Right atrium auricular region (tissue), 2 donors: Measurements from ENCODE around the gene CAVIN1. TPM values are rescaled to one million over a fixed set of nuclear protein-coding genes. Genes with fewer than 3 reads are reported as not detected.
"Not testable (repeated sequence)": the region's sequence is repeated elsewhere in the genome, so short reads cannot be mapped to it uniquely, and the experiment has no call there.

Experiments used
- DNase-seq: peaks from one replicate; pipeline ENCODE4 v3.0.0-alpha.2; 2019; ENCODE audit warnings: low spot score
- H3K27ac ChIP-seq, 2 donors: fragments of 200-600 bp; sonication (generic); 1 replicate in 1 of 2; 2 replicates in 1 of 2; pipeline ENCODE4 v1.5.1; 2016 to 2019
- H3K27me3 ChIP-seq, 2 donors: fragments of 200-600 bp; sonication (generic); one replicate each; pipeline versions ENCODE4 v1.5.1 to v1.6.0; 2017 to 2019
- H3K36me3 ChIP-seq: fragments of 200-600 bp; sonication (generic); one replicate; pipeline ENCODE4 v1.5.1; 2016
- H3K4me1 ChIP-seq, 2 donors: fragments of 200-600 bp; sonication (generic); one replicate each; pipeline versions ENCODE4 v1.5.1 to v1.6.0; 2017 to 2019
- H3K4me3 ChIP-seq, 2 donors: fragments of 200-600 bp; sonication (generic); 1 replicate in 1 of 2; 2 replicates in 1 of 2; pipeline ENCODE4 v1.5.1; 2017 to 2019; ENCODE audit warnings: mild to moderate bottlenecking in 1 of 2, moderate library complexity in 1 of 2
- H3K9me3 ChIP-seq, 2 donors: fragments of 200-600 bp; sonication (generic); one replicate each; pipeline ENCODE4 v1.5.1; 2019
- total RNA-seq, 2 donors: library from RNA; depleted of rRNA; stranded (reverse); fragments of >200 nt; gene quantifications; one replicate each; pipeline ENCODE4 v1.1.0, GENCODE V29; 2016
- TF ChIP-seq, protein P1 (sequence below), 2 donors: fragments of 200-600 bp; sonication (generic); IDR thresholded peaks; one replicate each; pipeline ENCODE4 v1.5.1; 2019; ENCODE audit warnings: antibody characterized with exemption in 2 of 2

CAVIN1 gene
- total RNA-seq, 2 donors from 2014 or later, result 202 to 348 TPM

DNA sequence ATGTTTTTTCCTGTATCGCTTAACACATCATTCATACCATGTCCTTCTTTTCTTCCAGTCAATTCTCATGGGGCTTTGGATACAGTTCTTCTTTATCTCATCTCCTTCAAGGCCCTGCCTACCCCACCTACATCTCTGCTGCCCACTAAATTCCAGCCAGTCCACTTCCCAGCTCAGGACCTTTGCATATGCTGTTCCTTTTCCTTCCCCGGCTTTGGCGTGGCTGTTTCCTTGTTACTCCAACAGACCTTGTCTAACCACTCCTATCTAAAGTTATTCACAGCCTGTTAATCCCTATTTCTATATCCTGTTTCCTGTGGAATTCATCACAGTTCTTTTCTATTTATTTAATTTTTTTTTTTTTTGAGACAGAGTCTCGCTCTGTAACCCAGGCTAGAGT is 28.2 kb downstream of the CAVIN1 start:
- H3K27ac ChIP-seq, result no peak overlapping the region
- H3K36me3 ChIP-seq, result no peaks in the 10 kb centered on the region
- no peaks in the 10 kb centered on the region for H3K27me3 ChIP-seq
- no peaks in the 10 kb centered on the region for H3K9me3 ChIP-seq
- H3K4me1 ChIP-seq, result peaks cover 0 to 11% of the 10 kb centered on the region in 2 donors
- TF ChIP-seq, protein P1, sequence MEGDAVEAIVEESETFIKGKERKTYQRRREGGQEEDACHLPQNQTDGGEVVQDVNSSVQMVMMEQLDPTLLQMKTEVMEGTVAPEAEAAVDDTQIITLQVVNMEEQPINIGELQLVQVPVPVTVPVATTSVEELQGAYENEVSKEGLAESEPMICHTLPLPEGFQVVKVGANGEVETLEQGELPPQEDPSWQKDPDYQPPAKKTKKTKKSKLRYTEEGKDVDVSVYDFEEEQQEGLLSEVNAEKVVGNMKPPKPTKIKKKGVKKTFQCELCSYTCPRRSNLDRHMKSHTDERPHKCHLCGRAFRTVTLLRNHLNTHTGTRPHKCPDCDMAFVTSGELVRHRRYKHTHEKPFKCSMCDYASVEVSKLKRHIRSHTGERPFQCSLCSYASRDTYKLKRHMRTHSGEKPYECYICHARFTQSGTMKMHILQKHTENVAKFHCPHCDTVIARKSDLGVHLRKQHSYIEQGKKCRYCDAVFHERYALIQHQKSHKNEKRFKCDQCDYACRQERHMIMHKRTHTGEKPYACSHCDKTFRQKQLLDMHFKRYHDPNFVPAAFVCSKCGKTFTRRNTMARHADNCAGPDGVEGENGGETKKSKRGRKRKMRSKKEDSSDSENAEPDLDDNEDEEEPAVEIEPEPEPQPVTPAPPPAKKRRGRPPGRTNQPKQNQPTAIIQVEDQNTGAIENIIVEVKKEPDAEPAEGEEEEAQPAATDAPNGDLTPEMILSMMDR (IDR thresholded peaks at IDR 0.05), result no peak
- DNase-seq, result no peak
- no peak overlapping the region for H3K4me3 ChIP-seq

DNA sequence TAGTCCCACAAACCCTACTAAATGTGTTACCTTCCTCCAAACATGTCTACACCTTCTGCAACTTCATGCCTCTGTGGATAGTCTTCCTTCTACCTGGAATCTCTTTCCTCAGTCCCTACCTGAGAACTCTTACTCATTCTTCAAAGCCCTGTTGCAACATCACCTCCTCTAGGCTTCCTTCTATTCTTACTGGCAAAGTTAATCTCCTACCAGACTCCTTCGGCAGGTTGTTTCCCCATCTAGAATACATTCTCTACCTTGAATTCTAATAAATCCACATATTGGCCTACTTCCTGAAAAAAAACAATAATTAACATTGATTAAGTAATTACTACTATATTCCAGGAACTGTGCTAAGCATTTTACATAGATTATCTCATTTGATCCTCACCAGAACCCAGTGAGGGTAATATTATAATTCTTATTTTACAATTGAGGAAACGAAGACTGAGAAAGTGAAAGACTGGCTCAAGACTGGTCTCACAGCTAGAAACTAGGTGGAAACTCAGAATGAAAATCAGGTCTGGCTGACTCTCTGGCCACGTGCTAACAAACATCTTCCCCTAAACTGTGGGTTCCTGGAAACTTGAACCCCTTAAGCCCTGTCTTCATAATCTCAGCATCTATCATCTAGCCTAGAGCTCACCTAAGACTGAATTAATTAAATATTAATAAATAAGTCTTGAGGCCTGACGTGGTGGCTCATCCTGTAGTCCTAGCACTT is 30.2 kb downstream of the CAVIN1 start:
- no peak overlapping the region for H3K27ac ChIP-seq

DNA sequence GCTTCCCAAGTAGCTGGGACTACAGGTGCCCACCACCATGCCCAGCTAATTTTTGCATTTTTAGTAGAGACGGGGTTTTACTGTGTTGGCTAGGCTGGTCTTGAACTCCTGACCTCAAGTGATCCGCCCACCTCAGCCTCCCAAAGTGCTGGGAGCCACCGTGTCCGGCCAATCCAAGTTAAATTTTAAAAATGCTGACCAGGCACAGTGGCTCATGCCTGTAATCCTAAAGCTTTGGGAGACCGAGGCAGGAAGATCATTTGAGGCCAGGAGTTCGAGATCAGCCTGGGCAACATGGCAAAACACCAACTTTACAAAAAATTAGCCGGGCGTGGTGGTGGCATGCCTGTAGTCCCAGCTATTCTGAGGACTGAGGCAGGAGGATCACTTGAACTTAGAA is 31.6 kb downstream of the CAVIN1 start:
- H3K4me3 ChIP-seq, DNase-seq, H3K27me3 ChIP-seq, H3K9me3 ChIP-seq, H3K36me3 ChIP-seq, H3K27ac ChIP-seq: not testable (repeated sequence)
- peaks cover 0 to 18% of the 10 kb centered on the region in 2 donors for H3K4me1 ChIP-seq

More for the DNA sequence above, 30.2 kb downstream of the CAVIN1 start:
- Histone ChIP-seq H3K9me3 (no peaks in the 10 kb centered on the region), H3K27me3 (no peaks in the 10 kb centered on the region), H3K36me3 (peaks cover 2% of the 10 kb centered on the region), H3K4me1 (peaks cover 0 to 10% of the 10 kb centered on the region in 2 donors), H3K4me3 (no peak overlapping the region)
- DNase-seq, result no peak
- TF ChIP-seq, protein P1 (IDR thresholded peaks at IDR 0.05), result no peak

DNA sequence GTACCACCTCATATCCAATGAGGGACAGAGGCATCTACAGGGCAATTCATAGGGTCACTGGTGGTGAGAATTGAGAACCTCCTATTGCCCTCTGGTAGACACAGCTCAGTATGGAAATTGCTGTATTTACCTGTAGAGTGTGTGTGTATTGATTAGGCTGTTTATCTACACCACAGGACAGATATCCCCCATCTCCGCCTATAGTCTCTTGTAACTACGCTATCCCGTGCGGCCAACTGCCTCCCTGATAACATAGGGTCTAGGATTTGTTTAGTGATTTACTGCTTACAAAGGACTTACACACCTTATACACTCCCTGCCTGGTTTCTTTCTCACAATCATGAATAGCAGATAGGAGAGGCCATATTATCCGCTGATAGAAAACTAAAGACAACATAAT is 33.2 kb downstream of the CAVIN1 start:
- peaks cover 0 to 33% of the 10 kb centered on the region in 2 donors for H3K4me1 ChIP-seq
- peak overlapping the region; percentile 92 for H3K27ac ChIP-seq
- TF ChIP-seq, protein P1 (IDR thresholded peaks at IDR 0.05), result no peak
- no peaks in the 10 kb centered on the region for H3K9me3 ChIP-seq
- H3K27me3 ChIP-seq, result no peaks in the 10 kb centered on the region
- no peak overlapping the region for H3K4me3 ChIP-seq
- no peak for DNase-seq
- H3K36me3 ChIP-seq, result peaks cover 4% of the 10 kb centered on the region

DNA sequence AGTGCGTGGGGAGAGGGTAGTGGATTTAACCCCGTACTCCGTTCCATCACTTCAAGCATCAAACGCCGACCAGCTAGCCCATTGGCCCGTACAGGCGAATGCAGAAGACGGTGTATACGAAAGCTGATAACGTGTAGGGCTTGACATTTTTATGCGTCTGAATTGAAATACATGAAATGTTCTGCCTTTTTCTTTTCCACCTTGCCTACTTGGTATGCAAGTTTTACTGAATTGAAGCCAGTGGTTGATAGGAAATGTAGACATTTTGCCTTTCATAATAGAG is 34.0 kb downstream of the CAVIN1 start:
- DNase-seq, result no peak
- H3K9me3 ChIP-seq, result no peaks in the 10 kb centered on the region
- TF ChIP-seq, protein P1 (IDR thresholded peaks at IDR 0.05), result no peak
- H3K27me3 ChIP-seq, result no peaks in the 10 kb centered on the region
- H3K4me1 ChIP-seq, result peaks cover 0 to 40% of the 10 kb centered on the region in 2 donors
- H3K27ac ChIP-seq, result peak overlapping the region; percentile 92
- peak overlapping the region; percentile 27 to 50 for H3K4me3 ChIP-seq
- H3K36me3 ChIP-seq, result peaks cover 4% of the 10 kb centered on the region

DNA sequence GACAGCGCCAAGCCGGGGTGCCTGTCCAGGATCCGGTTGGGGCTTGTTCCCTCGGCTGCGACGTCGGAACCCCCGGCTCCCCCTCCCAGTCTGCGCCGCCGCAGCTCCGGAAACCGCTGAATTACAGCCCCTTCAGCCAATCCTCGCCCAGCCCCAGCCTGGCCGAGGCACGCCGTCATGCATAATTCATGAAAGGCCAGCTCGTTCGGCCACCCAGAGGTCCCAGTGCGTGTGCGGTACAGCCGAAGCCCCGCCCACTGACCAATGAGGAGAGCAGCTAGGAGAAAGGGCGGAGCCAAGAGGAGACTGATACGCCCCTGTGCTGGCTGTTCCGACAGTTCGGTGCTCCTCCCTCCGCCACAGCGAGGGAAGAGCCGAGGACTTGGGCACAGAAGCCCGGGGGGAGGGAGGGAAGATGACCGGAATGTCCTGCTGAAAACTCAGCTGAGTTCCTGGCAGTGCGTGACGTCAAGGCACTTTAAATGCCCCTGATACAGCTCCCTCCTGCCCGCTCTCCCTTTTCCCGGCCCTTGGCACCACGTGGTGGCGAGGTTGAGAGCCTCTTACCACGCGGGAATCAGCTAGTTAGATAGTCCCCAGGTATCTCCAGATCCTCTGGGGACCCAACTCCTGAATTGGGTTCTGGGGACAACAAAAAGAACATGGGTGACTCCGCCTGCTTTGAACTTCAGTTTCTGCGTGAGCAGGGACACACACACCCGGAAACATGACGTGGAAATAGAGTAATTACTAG is 34.5 kb downstream of the CAVIN1 start, which contains the start of gene STAT3:
Gene STAT3, minus strand, starts transcription at position 62 of the 754 bp plus-strand sequence. CDS start 39,926 bp downstream, outside the sequence.
- Histone ChIP-seq H3K36me3 (peaks cover 4% of the 10 kb centered on the region), H3K27me3 (no peaks in the 10 kb centered on the region), H3K9me3 (no peaks in the 10 kb centered on the region), H3K27ac (peak within 1 kb of the TSS; percentile 100), H3K4me3 (peak within 1 kb of the TSS; percentile 92 to 97), H3K4me1 (peaks cover 0 to 44% of the 10 kb centered on the region in 2 donors)
- DNase-seq, result peak; percentile 100
- TF ChIP-seq, protein P1 (IDR thresholded peaks at IDR 0.05), result no peak
